ENCODE results near the gene LIPT1.

- TF ChIP-seq POLR2A (IDR thresholded peaks at IDR 0.05; ENCODE audit: low read depth, low read length), result no peak
- TF ChIP-seq POLR2AphosphoS5 (IDR thresholded peaks at IDR 0.05; ENCODE audit: low read depth, low read length), result no peak
These were observed 30.0 kb downstream of the LIPT1 start for GRCh38 chr2:99184811-99185210.
